HUES6 (cell line): ENCODE results near the gene PLAAT2.

ENCODE experiments used
- H3K27ac ChIP-seq: 2 replicates; pipeline ENCODE4 v1.7.0; 2013; ENCODE audit warnings: low read depth, mild to moderate bottlenecking, low read length, inconsistent platforms
- H3K27me3 ChIP-seq: 2 replicates; pipeline ENCODE4 v1.6.1; 2013; ENCODE audit warnings: low read length; ENCODE audit not compliant: control insufficient read depth, insufficient read depth
- H3K36me3 ChIP-seq: 2 replicates; pipeline ENCODE4 v1.6.1; 2013; ENCODE audit warnings: low read length; ENCODE audit not compliant: control insufficient read depth, insufficient read depth
- H3K4me1 ChIP-seq: 2 replicates; pipeline ENCODE4 v1.6.1; 2013; ENCODE audit warnings: low read length; ENCODE audit not compliant: control insufficient read depth, insufficient read depth
- H3K4me3 ChIP-seq: 2 replicates; pipeline ENCODE4 v1.5.1; 2013; ENCODE audit warnings: low read depth, low read length
- H3K9ac ChIP-seq: one replicate; pipeline ENCODE4 v1.6.1; 2013; ENCODE audit warnings: mild to moderate bottlenecking, low read length
- H3K9me3 ChIP-seq: 2 replicates; pipeline ENCODE4 v1.6.1; 2013; ENCODE audit warnings: low read depth, low read length; ENCODE audit not compliant: control insufficient read depth, insufficient read depth

PLAAT2 gene

DNA sequence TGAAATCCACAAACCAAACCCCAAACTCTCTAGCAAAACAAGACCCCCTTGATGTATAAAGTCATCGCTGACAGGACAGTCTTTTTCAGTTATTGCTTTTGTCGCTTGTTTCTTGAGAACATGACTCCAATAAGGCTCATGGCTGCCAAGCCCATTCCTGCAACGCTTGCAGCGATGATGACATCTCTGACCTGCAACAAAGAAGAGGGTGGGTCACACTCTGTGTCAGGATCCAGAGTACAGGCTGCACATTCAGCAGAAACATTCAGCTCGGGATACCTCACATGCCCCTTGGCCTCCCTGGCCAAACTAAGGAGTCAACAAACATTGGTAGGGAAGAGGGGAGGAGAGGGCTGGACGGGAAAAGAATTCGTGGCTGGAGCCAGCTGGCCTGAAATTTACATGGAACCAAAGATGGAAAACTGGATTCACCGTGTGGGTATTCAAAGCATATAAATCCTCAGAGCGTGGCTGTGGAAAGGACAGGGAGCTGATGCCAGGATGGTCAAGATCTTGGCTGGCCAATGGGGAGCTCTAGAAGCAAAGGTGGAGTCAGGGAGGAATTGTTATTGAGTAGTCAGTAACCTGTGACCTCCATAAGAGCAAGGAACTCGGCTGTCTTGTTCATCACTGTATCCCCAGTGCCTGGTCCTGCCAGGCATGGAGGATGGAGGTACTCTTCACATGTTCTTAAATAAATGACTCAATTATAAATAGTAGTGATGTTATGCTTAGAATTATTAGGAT, 11.8 kb upstream of the PLAAT2 start:
- peaks cover 48% of the 10 kb centered on the region for H3K36me3 ChIP-seq
- no peaks in the 10 kb centered on the region for H3K27me3 ChIP-seq
- H3K4me1 ChIP-seq = no peaks in the 10 kb centered on the region
- no peak overlapping the region for H3K27ac ChIP-seq
- H3K9ac ChIP-seq = no peak overlapping the region
- H3K4me3 ChIP-seq = no peak overlapping the region
- H3K9me3 ChIP-seq = peaks cover 3% of the 10 kb centered on the region

- no peaks in the 10 kb centered on the region for H3K27me3 ChIP-seq
- no peaks in the 10 kb centered on the region for H3K4me1 ChIP-seq
- H3K4me3 ChIP-seq = no peak overlapping the region
- no peak overlapping the region for H3K27ac ChIP-seq
- H3K9ac ChIP-seq = no peak overlapping the region
- peaks cover 45% of the 10 kb centered on the region for H3K36me3 ChIP-seq
- H3K9me3 ChIP-seq = no peaks in the 10 kb centered on the region; the same call in 1 of the 2 replicates
These were observed 11.0 kb upstream of the PLAAT2 start for GRCh38 chr11:63573881-63574855.

DNA sequence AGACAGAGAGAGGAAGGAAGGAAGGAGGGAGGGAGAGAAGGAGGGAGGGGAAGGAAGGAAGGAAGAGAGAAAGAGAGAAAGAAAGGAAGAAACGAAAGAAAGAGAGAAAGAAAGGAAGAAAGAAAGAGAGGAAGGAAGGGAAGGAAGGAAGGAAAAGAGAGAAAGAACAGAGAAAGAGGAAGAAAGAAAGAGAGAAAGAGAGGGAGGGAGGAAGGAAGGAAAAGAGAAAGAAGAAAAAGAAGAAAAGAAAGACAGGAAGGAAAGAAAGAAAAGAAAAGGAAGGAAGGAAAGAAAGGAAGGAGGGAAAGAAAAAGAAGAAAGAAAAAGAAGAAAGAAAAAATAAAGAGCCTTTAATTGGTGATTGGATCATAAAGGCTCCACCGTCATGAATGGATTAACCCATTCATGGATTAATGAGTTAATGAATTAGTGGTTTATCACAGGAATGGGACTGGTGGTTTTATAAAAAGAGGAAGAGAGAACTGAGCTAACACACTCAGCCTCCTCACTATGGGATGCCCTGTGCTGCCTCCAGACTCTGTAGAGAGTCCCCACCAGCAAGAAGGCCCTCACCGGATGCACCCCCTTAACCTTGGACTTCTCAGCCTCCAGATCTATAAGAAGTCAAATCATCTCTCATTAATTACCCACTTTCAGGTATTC, 9.0 kb upstream of the PLAAT2 start:
- H3K9me3 ChIP-seq = no peaks in the 10 kb centered on the region
- H3K27ac ChIP-seq = no peak overlapping the region
- H3K27me3 ChIP-seq = no peaks in the 10 kb centered on the region
- no peak overlapping the region for H3K4me3 ChIP-seq
- H3K36me3 ChIP-seq = peaks cover 36% of the 10 kb centered on the region
- H3K9ac ChIP-seq = no peak overlapping the region
- peaks cover 6% of the 10 kb centered on the region for H3K4me1 ChIP-seq

DNA sequence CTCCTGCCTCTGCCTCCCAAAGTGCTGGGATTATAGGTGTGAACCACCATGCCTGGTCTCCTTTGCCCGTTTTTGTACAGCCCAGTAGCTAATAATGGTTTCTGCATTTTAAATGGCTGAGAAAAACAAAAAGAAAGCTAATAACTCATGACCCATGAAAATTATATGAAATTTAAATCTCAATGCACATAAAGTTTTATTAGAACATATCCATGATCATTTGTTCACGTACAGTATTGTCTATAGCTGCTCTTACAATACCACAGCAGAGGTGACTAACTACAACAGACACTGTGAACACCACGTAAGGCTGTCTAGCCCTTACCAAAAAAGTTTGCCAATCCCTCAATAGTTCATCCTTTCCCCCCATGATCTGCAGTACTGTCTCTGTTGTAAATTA, 6.4 kb upstream of the PLAAT2 start:
- no peak overlapping the region for H3K9ac ChIP-seq
- peaks cover 7% of the 10 kb centered on the region for H3K4me1 ChIP-seq
- H3K4me3 ChIP-seq = no peak overlapping the region
- no peak overlapping the region for H3K27ac ChIP-seq
- no peaks in the 10 kb centered on the region for H3K9me3 ChIP-seq
- no peaks in the 10 kb centered on the region for H3K27me3 ChIP-seq
- H3K36me3 ChIP-seq = peaks cover 14% of the 10 kb centered on the region

- H3K27ac ChIP-seq = peak overlapping the region; percentile 36
- no peak overlapping the region for H3K4me3 ChIP-seq
- no peaks in the 10 kb centered on the region for H3K27me3 ChIP-seq
- peaks cover 7% of the 10 kb centered on the region for H3K4me1 ChIP-seq
- no peaks in the 10 kb centered on the region for H3K9me3 ChIP-seq
- no peak overlapping the region for H3K9ac ChIP-seq
- H3K36me3 ChIP-seq = no peaks in the 10 kb centered on the region
These were observed 4.1 kb upstream of the PLAAT2 start for GRCh38 chr11:63567044-63567840.

- H3K4me3 ChIP-seq = no peak overlapping the region
- H3K27ac ChIP-seq = no peak overlapping the region
- H3K27me3 ChIP-seq = no peaks in the 10 kb centered on the region
- H3K36me3 ChIP-seq = no peaks in the 10 kb centered on the region
- H3K9me3 ChIP-seq = no peaks in the 10 kb centered on the region
- H3K4me1 ChIP-seq = peaks cover 7% of the 10 kb centered on the region
- no peak overlapping the region for H3K9ac ChIP-seq
These were observed 1.7 kb upstream of the PLAAT2 start for GRCh38 chr11:63564784-63565350.

- no peaks in the 10 kb centered on the region for H3K27me3 ChIP-seq
- no peaks in the 10 kb centered on the region for H3K36me3 ChIP-seq
- H3K27ac ChIP-seq = no peak overlapping the region
- H3K4me1 ChIP-seq = peaks cover 7% of the 10 kb centered on the region
- H3K4me3 ChIP-seq = no peak overlapping the region
- no peak overlapping the region for H3K9ac ChIP-seq
- no peaks in the 10 kb centered on the region for H3K9me3 ChIP-seq
These were observed 1.0 kb upstream of the PLAAT2 start for GRCh38 chr11:63564056-63564774.

DNA sequence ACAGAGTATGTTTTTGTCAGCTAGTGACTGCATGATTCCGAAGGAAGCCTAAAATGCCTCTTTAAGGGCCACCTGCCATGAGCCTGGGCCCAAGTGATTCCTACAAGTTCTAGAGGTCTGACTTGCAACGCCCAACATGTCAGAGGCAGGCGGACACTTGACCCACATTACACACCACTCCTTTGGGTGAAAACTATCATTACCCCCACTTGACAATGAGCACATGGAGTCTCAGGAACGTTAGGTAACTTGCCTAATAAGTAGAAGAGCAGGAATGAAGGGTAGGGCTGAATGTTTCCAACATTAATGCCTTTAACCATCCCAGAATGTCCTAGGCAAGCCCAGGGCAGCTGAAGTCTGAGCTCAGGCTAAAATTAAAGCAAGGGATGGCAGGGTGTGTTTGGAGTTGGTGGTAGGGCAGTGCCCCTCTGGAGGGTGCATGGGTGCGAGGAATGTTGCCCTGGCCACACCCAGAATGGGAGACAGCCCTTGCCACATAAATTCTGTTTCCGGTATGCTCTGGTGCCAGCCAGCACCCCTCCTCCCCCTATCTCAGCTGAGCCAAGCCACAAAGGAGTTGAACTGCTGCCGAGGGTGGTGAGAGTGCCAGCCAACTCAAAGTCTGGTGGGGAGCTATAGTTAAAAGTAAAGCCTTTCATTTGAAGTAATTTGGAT, 2.5 kb downstream of the PLAAT2 start:
- Histone ChIP-seq H3K27me3 (no peaks in the 10 kb centered on the region), H3K9me3 (no peaks in the 10 kb centered on the region), H3K27ac (no peak overlapping the region), H3K9ac (no peak overlapping the region), H3K4me1 (0 out of 2 replicates have a peak, but pooled peaks cover 6% of the 10 kb centered on the region), H3K36me3 (no peaks in the 10 kb centered on the region), H3K4me3 (no peak overlapping the region)

- Histone ChIP-seq H3K36me3 (no peaks in the 10 kb centered on the region), H3K9me3 (no peaks in the 10 kb centered on the region), H3K27ac (no peak overlapping the region), H3K27me3 (no peaks in the 10 kb centered on the region), H3K4me3 (no peak overlapping the region), H3K9ac (no peak overlapping the region), H3K4me1 (peaks cover 14% of the 10 kb centered on the region; the same call in 1 of the 2 replicates)
These were observed 4.6 kb downstream of the PLAAT2 start for GRCh38 chr11:63558459-63559157.
